ENCODE data around the gene VPS35.

DNA sequence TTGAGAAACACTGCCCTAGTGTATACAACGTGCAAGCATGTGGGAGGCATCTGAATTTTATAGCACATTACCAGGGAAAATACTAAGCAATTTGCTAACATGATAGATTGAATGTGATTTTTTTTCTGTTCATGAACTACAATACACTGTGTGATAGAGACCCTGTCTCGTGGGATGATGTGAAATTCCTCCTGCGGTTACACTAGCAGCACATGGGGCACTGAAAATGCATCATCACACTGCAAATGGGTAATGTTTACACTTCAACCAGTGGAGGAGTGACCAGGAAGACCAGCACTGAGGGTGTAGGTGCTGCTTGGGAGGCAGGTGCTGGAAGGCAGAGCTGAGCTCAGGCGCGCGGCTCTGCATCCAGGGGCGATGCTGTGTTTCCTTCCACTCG is 29.2 kb upstream of the VPS35 start:
- TF ChIP-seq CTCF (IDR thresholded peaks at IDR 0.05): no peak
- no peak for TF ChIP-seq ZNF423 (CRISPR knock-in tag; IDR thresholded peaks at IDR 0.05)
- TF ChIP-seq, protein P1, sequence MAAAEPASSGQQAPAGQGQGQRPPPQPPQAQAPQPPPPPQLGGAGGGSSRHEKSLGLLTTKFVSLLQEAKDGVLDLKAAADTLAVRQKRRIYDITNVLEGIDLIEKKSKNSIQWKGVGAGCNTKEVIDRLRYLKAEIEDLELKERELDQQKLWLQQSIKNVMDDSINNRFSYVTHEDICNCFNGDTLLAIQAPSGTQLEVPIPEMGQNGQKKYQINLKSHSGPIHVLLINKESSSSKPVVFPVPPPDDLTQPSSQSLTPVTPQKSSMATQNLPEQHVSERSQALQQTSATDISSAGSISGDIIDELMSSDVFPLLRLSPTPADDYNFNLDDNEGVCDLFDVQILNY (CRISPR knock-in tag; IDR thresholded peaks at IDR 0.05): no peak
- no peak for TF ChIP-seq TCF7 (CRISPR knock-in tag; IDR thresholded peaks at IDR 0.05; ENCODE audit: low read depth)
- no peak for TF ChIP-seq NR1H2 (CRISPR knock-in tag; IDR thresholded peaks at IDR 0.05)
- no peak for TF ChIP-seq IRF2 (CRISPR knock-in tag; IDR thresholded peaks at IDR 0.05; ENCODE audit: borderline replicate concordance, low read depth)

All from WTC11 (cell line).